ENCODE data around the gene SH3BP2. TPM values are rescaled to one million over a fixed set of nuclear protein-coding genes. Genes with fewer than 3 reads are reported as not detected.

SH3BP2 gene
- total RNA-seq, 1 donor from 2014 or later, result 150 TPM

- TF ChIP-seq CTCF (IDR thresholded peaks at IDR 0.05; ENCODE audit: unreplicated experiment), result no peak
- no peaks in the 10 kb centered on the region for H3K36me3 Mint-ChIP-seq (ENCODE audit: low read depth, unreplicated experiment)
- DNase-seq (ENCODE audit: low spot score), result no peak
- H3K27ac Mint-ChIP-seq (ENCODE audit: unreplicated experiment), result peak overlapping the region; percentile 91
- peaks cover 2% of the 10 kb centered on the region for H3K27me3 Mint-ChIP-seq (ENCODE audit: unreplicated experiment)
- peaks cover 56% of the 10 kb centered on the region for H3K4me1 Mint-ChIP-seq (ENCODE audit: unreplicated experiment)
- no peak overlapping the region for H3K4me3 Mint-ChIP-seq (ENCODE audit: unreplicated experiment)
- no peaks in the 10 kb centered on the region for H3K9me3 Mint-ChIP-seq (ENCODE audit: unreplicated experiment)
These were observed 67.8 kb downstream of the SH3BP2 start for GRCh38 chr4:2860391-2861348.

- TF ChIP-seq CTCF (IDR thresholded peaks at IDR 0.05; ENCODE audit: unreplicated experiment), result no peak
- H3K27me3 Mint-ChIP-seq (ENCODE audit: unreplicated experiment), result peaks cover 2% of the 10 kb centered on the region
- H3K36me3 Mint-ChIP-seq (ENCODE audit: low read depth, unreplicated experiment), result no peaks in the 10 kb centered on the region
- H3K4me1 Mint-ChIP-seq (ENCODE audit: unreplicated experiment), result peaks cover 67% of the 10 kb centered on the region
- H3K4me3 Mint-ChIP-seq (ENCODE audit: unreplicated experiment), result peak overlapping the region; percentile 62
- no peak for DNase-seq (ENCODE audit: low spot score)
- peak overlapping the region; percentile 91 for H3K27ac Mint-ChIP-seq (ENCODE audit: unreplicated experiment)
- H3K9me3 Mint-ChIP-seq (ENCODE audit: unreplicated experiment), result no peaks in the 10 kb centered on the region
These were observed 68.9 kb downstream of the SH3BP2 start for GRCh38 chr4:2861631-2862436.

- H3K27me3 Mint-ChIP-seq (ENCODE audit: unreplicated experiment), result peaks cover 2% of the 10 kb centered on the region
- no peaks in the 10 kb centered on the region for H3K36me3 Mint-ChIP-seq (ENCODE audit: low read depth, unreplicated experiment)
- peaks cover 74% of the 10 kb centered on the region for H3K4me1 Mint-ChIP-seq (ENCODE audit: unreplicated experiment)
- no peak overlapping the region for H3K27ac Mint-ChIP-seq (ENCODE audit: unreplicated experiment)
- no peaks in the 10 kb centered on the region for H3K9me3 Mint-ChIP-seq (ENCODE audit: unreplicated experiment)
- H3K4me3 Mint-ChIP-seq (ENCODE audit: unreplicated experiment), result peak overlapping the region; percentile 18
- no peak for DNase-seq (ENCODE audit: low spot score)
- no peak for TF ChIP-seq CTCF (IDR thresholded peaks at IDR 0.05; ENCODE audit: unreplicated experiment)
These were observed 69.6 kb downstream of the SH3BP2 start for GRCh38 chr4:2862528-2862927.

GRCh38 chr4:2863649-2864048, 70.8 kb downstream of the SH3BP2 start:
- Mint-ChIP-seq H3K27ac (ENCODE audit: unreplicated experiment) (peak overlapping the region; percentile 26), H3K36me3 (ENCODE audit: low read depth, unreplicated experiment) (no peaks in the 10 kb centered on the region), H3K4me3 (ENCODE audit: unreplicated experiment) (no peak overlapping the region), H3K4me1 (ENCODE audit: unreplicated experiment) (peaks cover 79% of the 10 kb centered on the region), H3K9me3 (ENCODE audit: unreplicated experiment) (no peaks in the 10 kb centered on the region), H3K27me3 (ENCODE audit: unreplicated experiment) (peaks cover 2% of the 10 kb centered on the region)
- TF ChIP-seq CTCF (IDR thresholded peaks at IDR 0.05; ENCODE audit: unreplicated experiment), result no peak
- DNase-seq (ENCODE audit: low spot score), result no peak
